ENCODE results near the gene NUDT5. TPM values are rescaled to one million over a fixed set of nuclear protein-coding genes. Genes with fewer than 3 reads are reported as not detected.

The NUDT5 gene
- total RNA-seq, result 51.0 to 58.6 TPM (median 54.1 TPM) in 3 replicates

DNA sequence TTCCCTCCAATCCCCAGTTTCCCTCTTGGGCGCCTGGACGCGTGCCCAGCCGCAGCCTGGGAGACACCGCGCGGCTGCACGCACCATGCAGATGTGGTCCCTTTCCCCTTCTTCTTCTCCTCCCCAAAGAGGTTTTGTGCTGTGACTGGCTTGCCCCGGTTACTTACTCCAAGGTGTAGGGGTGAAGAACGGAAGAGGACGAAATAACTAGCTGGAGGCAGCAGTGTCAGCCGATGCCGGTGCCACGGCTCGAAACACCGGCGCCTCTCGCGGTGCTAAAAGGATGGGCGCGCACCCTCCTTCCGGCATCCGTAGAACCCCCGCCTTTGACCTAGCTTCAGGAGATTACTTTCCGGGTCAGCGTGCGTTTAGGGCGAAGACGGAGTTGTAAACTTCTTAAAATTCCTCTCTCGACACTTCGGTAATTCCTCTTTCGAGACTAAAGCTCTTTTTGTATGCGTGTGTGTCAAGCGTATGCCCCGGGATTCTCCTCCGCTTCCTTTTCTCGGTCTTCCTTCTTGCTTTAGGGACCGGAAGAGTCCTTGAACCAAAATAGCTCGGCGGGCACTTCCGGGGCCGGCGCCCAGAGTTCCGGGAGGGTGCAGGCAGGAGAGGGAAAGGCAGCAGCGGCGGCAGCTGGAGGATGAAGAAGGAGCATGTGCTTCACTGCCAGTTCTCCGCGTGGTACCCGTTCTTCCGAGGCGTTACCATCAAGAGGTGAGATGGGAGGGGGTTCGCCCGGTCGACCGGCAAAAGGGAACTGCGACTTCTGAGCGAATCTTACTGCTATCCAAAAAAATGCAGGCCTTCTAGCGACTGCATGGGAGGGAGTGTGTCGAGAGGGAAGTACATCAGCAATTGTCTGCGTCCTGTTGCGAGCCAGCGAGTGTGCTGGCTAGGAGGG is at the start of gene NUDT5, which contains the start of gene CDC123:
Gene NUDT5, minus strand, starts transcription at position 289 of the 904 bp plus-strand sequence. CDS start 9,600 bp downstream, outside the sequence.
Gene CDC123, plus strand, starts transcription at position 586 of the 904 bp plus-strand sequence. Its CDS starts 58 bp downstream, at position 644.
- H3K4me3 Mint-ChIP-seq, result peak within 1 kb of the TSS; percentile 86
- peak within 1 kb of the TSS; percentile 95 for H3K27ac Mint-ChIP-seq
- peaks cover 25% of the 10 kb centered on the region for H3K4me1 Mint-ChIP-seq
- TF ChIP-seq, protein P1, sequence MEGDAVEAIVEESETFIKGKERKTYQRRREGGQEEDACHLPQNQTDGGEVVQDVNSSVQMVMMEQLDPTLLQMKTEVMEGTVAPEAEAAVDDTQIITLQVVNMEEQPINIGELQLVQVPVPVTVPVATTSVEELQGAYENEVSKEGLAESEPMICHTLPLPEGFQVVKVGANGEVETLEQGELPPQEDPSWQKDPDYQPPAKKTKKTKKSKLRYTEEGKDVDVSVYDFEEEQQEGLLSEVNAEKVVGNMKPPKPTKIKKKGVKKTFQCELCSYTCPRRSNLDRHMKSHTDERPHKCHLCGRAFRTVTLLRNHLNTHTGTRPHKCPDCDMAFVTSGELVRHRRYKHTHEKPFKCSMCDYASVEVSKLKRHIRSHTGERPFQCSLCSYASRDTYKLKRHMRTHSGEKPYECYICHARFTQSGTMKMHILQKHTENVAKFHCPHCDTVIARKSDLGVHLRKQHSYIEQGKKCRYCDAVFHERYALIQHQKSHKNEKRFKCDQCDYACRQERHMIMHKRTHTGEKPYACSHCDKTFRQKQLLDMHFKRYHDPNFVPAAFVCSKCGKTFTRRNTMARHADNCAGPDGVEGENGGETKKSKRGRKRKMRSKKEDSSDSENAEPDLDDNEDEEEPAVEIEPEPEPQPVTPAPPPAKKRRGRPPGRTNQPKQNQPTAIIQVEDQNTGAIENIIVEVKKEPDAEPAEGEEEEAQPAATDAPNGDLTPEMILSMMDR (IDR thresholded peaks at IDR 0.05; ENCODE audit: unreplicated experiment), result no peak
- DNase-seq (ENCODE audit: low spot score in 2 of 2, unreplicated experiment in 2 of 2), result peak; percentile 50 to 75
- no peaks in the 10 kb centered on the region for H3K9me3 Mint-ChIP-seq
- H3K36me3 Mint-ChIP-seq, result peaks cover 6% of the 10 kb centered on the region
- H3K27me3 Mint-ChIP-seq (ENCODE audit: low read depth), result no peaks in the 10 kb centered on the region

DNA sequence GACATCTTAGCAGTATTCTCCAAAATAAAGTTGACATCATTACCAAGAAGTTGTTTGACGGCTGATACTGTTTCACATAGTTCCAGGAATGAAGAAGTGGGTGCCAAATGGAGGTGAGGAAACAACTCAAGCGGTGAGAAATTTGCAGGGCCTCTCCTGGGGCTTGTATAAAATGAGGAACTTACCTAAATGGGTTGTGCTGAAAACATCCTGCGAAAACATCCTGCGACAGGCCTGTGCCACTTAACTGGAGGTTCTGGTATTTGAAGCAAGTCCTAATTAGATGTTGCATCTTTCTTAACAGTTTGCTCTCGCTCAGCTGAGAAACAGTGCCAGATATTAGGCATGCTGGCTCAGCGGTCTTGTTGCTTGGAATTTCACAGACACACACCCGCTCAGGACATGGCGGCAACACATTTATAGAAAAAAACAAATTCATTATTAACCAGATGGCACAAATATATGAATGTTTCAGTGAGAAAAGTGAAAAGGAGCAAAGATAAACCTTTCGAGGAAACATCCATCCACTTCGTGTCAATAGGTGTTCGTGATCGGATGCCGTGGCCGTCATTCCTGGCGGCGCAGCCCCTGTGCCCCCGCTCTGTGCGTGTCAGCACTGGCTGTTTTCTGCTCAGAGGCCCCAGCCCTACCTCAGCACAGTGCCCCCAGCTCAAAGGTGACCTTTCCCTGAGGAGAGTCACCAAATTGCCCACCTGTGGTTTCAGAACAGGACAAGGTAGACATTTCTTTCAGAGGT is 48.4 kb upstream of the NUDT5 start:
- no peak for DNase-seq (ENCODE audit: low spot score in 2 of 2, unreplicated experiment in 2 of 2)
- Mint-ChIP-seq H3K9me3 (no peaks in the 10 kb centered on the region), H3K4me3 (no peak overlapping the region), H3K4me1 (peaks cover 13% of the 10 kb centered on the region), H3K27ac (no peak overlapping the region), H3K27me3 (ENCODE audit: low read depth) (no peaks in the 10 kb centered on the region), H3K36me3 (peaks cover 36% of the 10 kb centered on the region)
- TF ChIP-seq, protein P1 (IDR thresholded peaks at IDR 0.05; ENCODE audit: unreplicated experiment), result no peak

DNA sequence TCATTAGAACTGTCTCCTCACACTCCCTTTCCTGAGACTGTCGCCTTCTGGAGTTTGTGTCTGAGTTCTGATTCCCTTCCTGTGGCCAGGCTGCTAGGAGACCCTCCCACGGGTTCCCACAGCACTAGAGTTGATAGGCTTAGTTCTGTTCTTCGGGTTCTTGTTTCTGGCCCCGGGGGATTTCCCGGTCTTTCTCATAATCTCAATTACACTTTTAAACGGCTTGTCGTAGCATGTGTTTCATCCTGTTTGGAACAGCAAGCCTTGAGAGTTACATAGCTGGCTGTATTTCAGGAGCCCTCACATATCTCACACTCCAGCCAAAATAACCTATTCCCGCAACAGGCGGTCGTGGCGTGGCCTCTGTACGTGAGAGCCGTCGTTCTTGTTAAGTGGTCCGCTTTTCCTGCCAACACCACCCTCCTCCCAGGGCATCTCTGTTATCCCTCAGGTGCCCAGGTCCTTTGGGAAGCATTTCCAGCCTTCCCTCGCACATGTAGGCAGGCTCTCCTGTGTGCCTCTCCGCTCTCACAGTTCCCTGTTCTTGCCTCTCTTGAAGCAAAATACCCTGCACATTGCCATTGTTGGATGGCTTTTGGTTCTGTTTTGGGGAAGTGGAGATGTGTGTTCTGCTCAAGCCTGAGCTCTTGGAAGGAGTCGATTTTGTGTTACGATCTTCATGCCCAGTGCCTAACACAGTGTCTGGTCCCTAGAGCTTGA is 46.3 kb upstream of the NUDT5 start:
- peaks cover 39% of the 10 kb centered on the region for H3K36me3 Mint-ChIP-seq
- peak overlapping the region; percentile 75 for H3K27ac Mint-ChIP-seq
- no peak for DNase-seq (ENCODE audit: low spot score in 2 of 2, unreplicated experiment in 2 of 2)

DNA sequence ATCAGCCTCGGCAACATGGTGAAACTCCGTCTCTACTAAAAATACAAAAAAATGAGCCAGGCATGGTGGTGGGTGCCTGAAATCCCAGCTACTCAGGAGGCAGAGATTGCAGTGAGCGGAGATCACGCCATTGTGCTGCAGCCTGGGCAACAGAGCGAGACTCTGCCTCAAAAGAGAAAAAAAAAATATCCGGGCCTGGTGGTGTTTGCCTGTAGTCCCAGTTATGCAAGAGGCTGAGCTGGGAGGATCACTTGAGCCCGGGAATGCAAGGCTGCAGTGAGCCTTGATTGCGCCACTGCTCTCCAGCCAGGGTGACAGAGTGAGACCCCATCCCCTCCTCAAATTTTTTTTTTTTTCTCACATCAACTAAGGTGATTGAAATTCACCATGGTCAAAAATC is 43.1 kb upstream of the NUDT5 start:
- peaks cover 42% of the 10 kb centered on the region for H3K36me3 Mint-ChIP-seq
- H3K4me3 Mint-ChIP-seq, result no peak overlapping the region
- H3K27ac Mint-ChIP-seq, result no peak overlapping the region
- DNase-seq (ENCODE audit: low spot score in 2 of 2, unreplicated experiment in 2 of 2), result no peak
- no peaks in the 10 kb centered on the region for H3K9me3 Mint-ChIP-seq
- no peaks in the 10 kb centered on the region for H3K27me3 Mint-ChIP-seq (ENCODE audit: low read depth)
- H3K4me1 Mint-ChIP-seq, result peaks cover 13% of the 10 kb centered on the region
- TF ChIP-seq, protein P1 (IDR thresholded peaks at IDR 0.05; ENCODE audit: unreplicated experiment), result no peak

More for the DNA sequence above, 46.3 kb upstream of the NUDT5 start:
- H3K4me1 Mint-ChIP-seq, result peaks cover 13% of the 10 kb centered on the region
- H3K4me3 Mint-ChIP-seq, result no peak overlapping the region
- TF ChIP-seq, protein P1 (IDR thresholded peaks at IDR 0.05; ENCODE audit: unreplicated experiment), result no peak
- H3K9me3 Mint-ChIP-seq, result no peaks in the 10 kb centered on the region
- H3K27me3 Mint-ChIP-seq (ENCODE audit: low read depth), result no peaks in the 10 kb centered on the region
